IMR-90 (cell line): Measurements from ENCODE around the gene CD101. TPM values are rescaled to one million over a fixed set of nuclear protein-coding genes. Genes with fewer than 3 reads are reported as not detected.

Experiments used
- ATAC-seq: fragments of 200-7000 bp; cut with Tn5 transposase; 2 replicates; pipeline ENCODE4 v1.9.1; 2020; ENCODE audit warnings: low read depth, mild to moderate bottlenecking, moderate library complexity
- BruUV-seq: library from RNA; stranded (reverse); fragments of 400-500 nt; replicated peaks from 2 replicates; lab custom pipeline; 2021; lab: Mats Ljungman, UMichigan
- CTCF ChIA-PET: fragments of 300-600 bp; formaldehyde crosslinking; extraction: SDS; loops from one replicate; lab custom pipeline; 2021; ENCODE audit warnings: antibody characterized with exemption; lab: Yijun Ruan, JAX
- POLR2A ChIA-PET: fragments of 300-600 bp; sonication (Branson Sonifier 250); formaldehyde crosslinking; loops from one replicate; lab custom pipeline; 2022; ENCODE audit warnings: antibody characterized with exemption; ENCODE audit not compliant: unreplicated experiment; lab: Charles Lee
- DNase-seq: peaks from one replicate; pipeline ENCODE4 v3.0.0; 2013
- H2AFZ ChIP-seq: replicated peaks from 2 replicates; pipeline ENCODE3; 2013; ENCODE audit warnings: low read length, mild to moderate bottlenecking; ENCODE audit not compliant: poor library complexity
- H2AK5ac ChIP-seq: 2 replicates; pipeline ENCODE4 v1.6.1; 2013; ENCODE audit warnings: low read depth, low read length, inconsistent platforms
- H2AK9ac ChIP-seq: replicated peaks from 2 replicates; pipeline ENCODE3; 2013; ENCODE audit warnings: mild to moderate bottlenecking, low read depth, low read length, moderate library complexity; ENCODE audit not compliant: poor library complexity
- H2BK120ac ChIP-seq: 2 replicates; pipeline ENCODE4 v1.6.1; 2013; ENCODE audit warnings: low read depth, low read length, inconsistent platforms
- H2BK15ac ChIP-seq: 3 replicates; pipeline ENCODE4 v1.6.1; 2013; ENCODE audit warnings: low read depth, low read length, inconsistent platforms
- H2BK20ac ChIP-seq: 2 replicates; pipeline ENCODE4 v1.6.1; 2013; ENCODE audit warnings: low read depth, mild to moderate bottlenecking, inconsistent platforms, low read length, moderate library complexity
- H2BK5ac ChIP-seq: 2 replicates; pipeline ENCODE4 v1.6.1; 2013; ENCODE audit warnings: mild to moderate bottlenecking, low read depth, low read length, inconsistent platforms; ENCODE audit not compliant: poor library complexity, severe bottlenecking
- H3K14ac ChIP-seq: replicated peaks from 2 replicates; pipeline ENCODE4 v1.6.1; 2013; ENCODE audit warnings: low read depth, low read length, inconsistent platforms
- H3K18ac ChIP-seq: 2 replicates; pipeline ENCODE4 v1.6.1; 2013; ENCODE audit warnings: low read depth, low read length, control low read depth
- H3K23ac ChIP-seq: 2 replicates; pipeline ENCODE4 v1.6.1; 2013; ENCODE audit warnings: low read depth, low read length, inconsistent platforms
- H3K27ac ChIP-seq: 2 replicates; pipeline ENCODE4 v1.5.1; 2013; ENCODE audit warnings: mild to moderate bottlenecking, control low read depth, low read length; ENCODE audit not compliant: insufficient read depth
- H3K27me3 ChIP-seq: 2 replicates; pipeline ENCODE4 v1.6.1; 2013; ENCODE audit warnings: low read length; ENCODE audit not compliant: control insufficient read depth, insufficient read depth
- H3K36me3 ChIP-seq: 2 replicates; pipeline ENCODE4 v1.6.1; 2013; ENCODE audit warnings: low read length, mixed read lengths; ENCODE audit not compliant: control insufficient read depth, insufficient read depth
- H3K4ac ChIP-seq: 2 replicates; pipeline ENCODE4 v1.6.1; 2013; ENCODE audit warnings: low read depth, low read length, inconsistent platforms
- H3K4me1 ChIP-seq: 2 replicates; pipeline ENCODE4 v1.6.1; 2013; ENCODE audit warnings: low read length, mixed read lengths; ENCODE audit not compliant: control insufficient read depth, insufficient read depth
- H3K4me2 ChIP-seq: 2 replicates; pipeline ENCODE4 v1.6.1; 2013; ENCODE audit warnings: low read depth, mild to moderate bottlenecking, control low read depth, low read length, moderate library complexity
- H3K4me3 ChIP-seq: 2 replicates; pipeline ENCODE4 v1.5.1; 2013; ENCODE audit warnings: low read depth, mild to moderate bottlenecking, control low read depth, low read length, moderate library complexity; ENCODE audit not compliant: insufficient read depth
- H3K56ac ChIP-seq: 2 replicates; pipeline ENCODE4 v1.6.1; 2013; ENCODE audit warnings: low read length, inconsistent platforms; ENCODE audit not compliant: insufficient read depth; ENCODE audit errors: extremely low read depth
- H3K79me1 ChIP-seq, 2 experiments: 2 replicates each; pipeline ENCODE4 v1.6.1; 2013; ENCODE audit warnings: low read length in 2 of 2, inconsistent platforms in 1 of 2, low read depth in 1 of 2
- H3K9ac ChIP-seq: 2 replicates; pipeline ENCODE4 v1.6.1; 2013; ENCODE audit warnings: low read depth, low read length, control low read depth
- H3K9me1 ChIP-seq: 2 replicates; pipeline ENCODE4 v1.6.1; 2013; ENCODE audit warnings: low read length, inconsistent platforms; ENCODE audit not compliant: insufficient read depth
- H3K9me3 ChIP-seq: 2 replicates; pipeline ENCODE4 v1.6.1; 2013; ENCODE audit warnings: low read length; ENCODE audit not compliant: control insufficient read depth, insufficient read depth
- H4K20me1 ChIP-seq: 2 replicates; pipeline ENCODE4 v1.6.1; 2013; ENCODE audit warnings: low read length, inconsistent platforms; ENCODE audit not compliant: insufficient read depth
- H4K5ac ChIP-seq: 2 replicates; pipeline ENCODE4 v1.6.1; 2013; ENCODE audit warnings: mild to moderate bottlenecking, low read depth, low read length, control low read depth
- H4K8ac ChIP-seq, 2 experiments: 2 replicates each; pipeline ENCODE4 v1.6.1; 2013; ENCODE audit warnings: low read depth in 2 of 2, low read length in 2 of 2, control low read depth in 1 of 2, inconsistent platforms in 1 of 2
- H4K91ac ChIP-seq: 2 replicates; pipeline ENCODE4 v1.6.1; 2013; ENCODE audit warnings: low read depth, low read length, inconsistent platforms; ENCODE audit not compliant: insufficient read depth
- CHD1 ChIP-seq: IDR thresholded peaks from 2 replicates; pipeline ENCODE4 v1.6.1; 2012; ENCODE audit warnings: low read depth, low read length, improper control_type of control experiment
- CTCF ChIP-seq: conservative IDR thresholded peaks from 2 replicates; pipeline ENCODE4 v1.5.1; 2012; ENCODE audit warnings: mild to moderate bottlenecking, low read depth, low read length, improper control_type of control experiment
- MAFK ChIP-seq: IDR thresholded peaks from 2 replicates; pipeline ENCODE4 v1.6.1; 2012; ENCODE audit warnings: low read depth, low read length, improper control_type of control experiment
- MXI1 ChIP-seq: IDR thresholded peaks from 2 replicates; pipeline ENCODE4 v1.6.1; 2012; ENCODE audit warnings: low read depth, mild to moderate bottlenecking, low read length, moderate library complexity, borderline replicate concordance
- NFE2L2 ChIP-seq: fragments of 150-350 bp; IDR thresholded peaks from 2 replicates; pipeline ENCODE4 v1.6.1; 2016; ENCODE audit warnings: low read depth, mild to moderate bottlenecking, low read length
- POLR2A ChIP-seq: IDR thresholded peaks from 2 replicates; pipeline ENCODE4 v1.6.1; 2012; ENCODE audit warnings: mild to moderate bottlenecking, low read depth, low read length
- RCOR1 ChIP-seq: IDR thresholded peaks from 2 replicates; pipeline ENCODE4 v1.6.1; 2012; ENCODE audit warnings: mild to moderate bottlenecking, low read length, improper control_type of control experiment; ENCODE audit not compliant: insufficient replicate concordance
- RFX5 ChIP-seq: IDR thresholded peaks from 2 replicates; pipeline ENCODE4 v1.8.0; 2012; ENCODE audit warnings: low read depth, mild to moderate bottlenecking, low read length, moderate library complexity
- WGBS, 2 experiments: methylation state at CpG; one replicate each; pipeline versions ENCODE4 v1.1.5 to v1.1.7; 2013; ENCODE audit warnings: missing lambda C conversion rate in 2 of 2; ENCODE audit not compliant: insufficient read length in 1 of 2; ENCODE audit errors: extremely low coverage in 2 of 2; 5-methylcytosine and 5-hydroxymethylcytosine counted together
- dilution Hi-C: fragments of 300-500 bp; cut with HindIII; formaldehyde crosslinking; loops from one replicate; pipeline ENCODE4 v1.14.3; 2018; ENCODE audit warnings: low sequenced_read_pairs; ENCODE audit not compliant: unreplicated experiment
- in situ Hi-C: fragments of 300-500 bp; cut with MboI; formaldehyde crosslinking; loops from 3 replicates; pipeline ENCODE4 v1.14.3; 2019; ENCODE audit warnings: low sequenced_read_pairs, inconsistent platforms, mixed read lengths
- intact Hi-C: fragments of 100-400 bp; cut with micrococcal nuclease; formaldehyde crosslinking; loops from 2 replicates; pipeline ENCODE4 v1.10.0; 2022
- polyA plus RNA-seq, 3 experiments: library from polyadenylated mRNA; depleted of rRNA; stranded (reverse); fragments of >200 nt; gene quantifications; 2 replicates each; pipeline ENCODE4 v1.2.3, GENCODE V29; 2012; ENCODE audit warnings: low replicate concordance in 1 of 3
- total RNA-seq: library from RNA; depleted of rRNA; stranded (reverse); fragments of >200 nt; gene quantifications from 2 replicates; pipeline ENCODE4 v1.2.3, GENCODE V29; 2012

CD101 gene
- total and polyA plus RNA-seq, 2 of the 4 experiments (the other 2 are of a cell fraction) = not detected

GRCh38 chr1:116997066-116997465, 4.5 kb upstream of the CD101 start:
- H2AK9ac ChIP-seq = no peak overlapping the region
- ChIA-PET CTCF (no interaction called here), POLR2A (no interaction called here)
- H3K4me2 ChIP-seq = no peak overlapping the region
- intact Hi-C loops (no loop called here), dilution Hi-C loops (no loop called here), in situ Hi-C loops (no loop called here)
- no peak overlapping the region for H2BK5ac ChIP-seq
- no peak overlapping the region for H3K27ac ChIP-seq
- H4K20me1 ChIP-seq = no peaks in the 10 kb centered on the region
- DNase-seq (no peak), ATAC-seq (no peak)
- no peaks in the 10 kb centered on the region for H3K27me3 ChIP-seq
- no peak overlapping the region for H3K14ac ChIP-seq
- H2BK120ac ChIP-seq = no peak overlapping the region
- no peak overlapping the region for H2BK15ac ChIP-seq
- no peaks in the 10 kb centered on the region for H3K4me1 ChIP-seq
- no peak overlapping the region for H3K4ac ChIP-seq
- no CpG with 5 or more reads among the region's 1 CpG for WGBS, 2 experiments
- no peak overlapping the region for H4K5ac ChIP-seq
- no peak overlapping the region for H3K23ac ChIP-seq
- TF ChIP-seq NFE2L2 = no peak
- no peak for TF ChIP-seq MXI1
- no peak for TF ChIP-seq POLR2A
- no peak for TF ChIP-seq CHD1
- TF ChIP-seq RCOR1 = no peak
- no peak for TF ChIP-seq CTCF
- no peak for TF ChIP-seq RFX5
- TF ChIP-seq MAFK = no peak
- H3K56ac ChIP-seq = no peak overlapping the region
- H4K8ac ChIP-seq = no peak overlapping the region
- H3K9ac ChIP-seq = no peak overlapping the region
- no peak overlapping the region for H3K4me3 ChIP-seq
- H2AK5ac ChIP-seq = no peak overlapping the region
- no peak overlapping the region for H3K18ac ChIP-seq
- H3K79me1 ChIP-seq = no peaks in the 10 kb centered on the region
- H4K91ac ChIP-seq = no peak overlapping the region
- no TSS peak for BruUV-seq
- no peak overlapping the region for H2AFZ ChIP-seq
- no peaks in the 10 kb centered on the region for H3K9me1 ChIP-seq
- H3K36me3 ChIP-seq = no peaks in the 10 kb centered on the region
- H2BK20ac ChIP-seq = no peak overlapping the region
- no peaks in the 10 kb centered on the region for H3K9me3 ChIP-seq
